T-cell (primary cell): ENCODE measurements around the gene HAT1. TPM values are rescaled to one million over a fixed set of nuclear protein-coding genes. Genes with fewer than 3 reads are reported as not detected.

Source experiments
- ATAC-seq, 4 experiments: fragments of 200-7000 bp in 3 of 4; fragments of 150-1000 bp in 1 of 4; cut with Tn5 transposase; replicated peaks in 1 of 4; 1 replicate in 3 of 4; 2 replicates in 1 of 4; pipeline ENCODE4 v1.10.0; 2021; ENCODE audit warnings: moderate library complexity in 3 of 4, mild to moderate bottlenecking in 2 of 4, moderate number of reproducible peaks in 1 of 4
- CTCF ChIA-PET, 2 donors: fragments of 300-600 bp; sonication (Branson Sonifier 250); formaldehyde crosslinking; loops; one replicate each; lab custom pipeline; 2022; ENCODE audit warnings: antibody characterized with exemption in 2 of 2; lab: Charles Lee
- POLR2A ChIA-PET, 2 donors: fragments of 300-600 bp; sonication (Branson Sonifier 250); formaldehyde crosslinking; loops; one replicate each; lab custom pipeline; 2022; ENCODE audit warnings: antibody characterized with exemption in 2 of 2; lab: Charles Lee
- DNase-seq, 35 experiments: peaks; one replicate each; pipeline versions ENCODE4 v3.0.0 to v3.0.0-alpha.2; 2013 to 2023
- H3K27ac ChIP-seq: one replicate; pipeline ENCODE4 v1.5.1; 2013; ENCODE audit warnings: low read length
- H3K27me3 ChIP-seq, 2 experiments: replicated peaks in 1 of 2; 1 replicate in 1 of 2; 2 replicates in 1 of 2; pipeline versions ENCODE4 v1.6.1 to v1.7.0; 2013; ENCODE audit warnings: low read length in 1 of 2, mixed read lengths in 1 of 2; ENCODE audit not compliant: control insufficient read depth in 2 of 2, insufficient read depth in 2 of 2; ENCODE audit errors: extremely low read depth in 1 of 2
- H3K36me3 ChIP-seq, 2 donors: 1 replicate in 1 of 2; 2 replicates in 1 of 2; pipeline versions ENCODE4 v1.6.1 to v1.7.0; 2013; ENCODE audit warnings: low read length in 1 of 2; ENCODE audit not compliant: control insufficient read depth in 2 of 2, insufficient read depth in 1 of 2; ENCODE audit errors: extremely low read depth in 1 of 2
- H3K4me1 ChIP-seq, 2 experiments: 1 replicate in 1 of 2; 2 replicates in 1 of 2; pipeline versions ENCODE4 v1.6.1 to v1.7.0; 2013; ENCODE audit warnings: low read length in 2 of 2, mixed read lengths in 1 of 2; ENCODE audit not compliant: insufficient read depth in 2 of 2, control insufficient read depth in 1 of 2; ENCODE audit errors: extremely low read depth in 1 of 2
- H3K4me3 ChIP-seq, 2 donors: 1 replicate in 1 of 2; 2 replicates in 1 of 2; pipeline versions ENCODE4 v1.5.1 to v1.7.0; 2013; ENCODE audit warnings: mild to moderate bottlenecking in 2 of 2, low read length in 1 of 2, moderate library complexity in 1 of 2; ENCODE audit not compliant: control insufficient read depth in 1 of 2; ENCODE audit errors: extremely low read depth in 1 of 2
- H3K9me3 ChIP-seq: 2 replicates; pipeline ENCODE4 v1.7.0; 2013
- H3K27ac Mint-ChIP-seq, 2 donors: one replicate each; pipeline ENCODE4 v1.8.0; 2020 to 2021; ENCODE audit warnings: mild to moderate bottlenecking in 2 of 2, mixed read lengths in 2 of 2
- H3K27me3 Mint-ChIP-seq, 2 donors: one replicate each; pipeline ENCODE4 v1.8.0; 2021 to 2022; ENCODE audit warnings: mixed read lengths in 2 of 2
- H3K36me3 Mint-ChIP-seq: one replicate; pipeline ENCODE4 v1.8.0; 2021; ENCODE audit warnings: mixed read lengths
- H3K4me1 Mint-ChIP-seq, 3 donors: one replicate each; pipeline ENCODE4 v1.8.0; 2020 to 2022; ENCODE audit warnings: mixed read lengths in 3 of 3, mild to moderate bottlenecking in 1 of 3
- H3K4me3 Mint-ChIP-seq, 3 donors: one replicate each; pipeline ENCODE4 v1.8.0; 2020 to 2022; ENCODE audit warnings: mild to moderate bottlenecking in 3 of 3, mixed read lengths in 3 of 3, moderate library complexity in 3 of 3
- H3K9me3 Mint-ChIP-seq, 3 donors: one replicate each; pipeline ENCODE4 v1.8.0; 2020 to 2022; ENCODE audit warnings: mixed read lengths in 3 of 3
- WGBS: methylation state at CpG from one replicate; pipeline ENCODE4 v1.1.5; 2013; ENCODE audit warnings: missing lambda C conversion rate; ENCODE audit not compliant: insufficient coverage; 5-methylcytosine and 5-hydroxymethylcytosine counted together
- total RNA-seq, 35 experiments: library from RNA in 6 of 35; stranded (reverse) in 6 of 35; fragments of 120-200 nt in 1 of 35; gene quantifications; one replicate each; pipeline versions ENCODE4 v1.2.1 to v1.2.4 and lab custom pipeline; 2013 to 2026

The HAT1 gene
- total RNA-seq, 5 donors from 2014 or later (not counting 1 experiment from before 2014, with no cell fraction given): 18.0 to 24.8 (median 22.9) TPM

DNA sequence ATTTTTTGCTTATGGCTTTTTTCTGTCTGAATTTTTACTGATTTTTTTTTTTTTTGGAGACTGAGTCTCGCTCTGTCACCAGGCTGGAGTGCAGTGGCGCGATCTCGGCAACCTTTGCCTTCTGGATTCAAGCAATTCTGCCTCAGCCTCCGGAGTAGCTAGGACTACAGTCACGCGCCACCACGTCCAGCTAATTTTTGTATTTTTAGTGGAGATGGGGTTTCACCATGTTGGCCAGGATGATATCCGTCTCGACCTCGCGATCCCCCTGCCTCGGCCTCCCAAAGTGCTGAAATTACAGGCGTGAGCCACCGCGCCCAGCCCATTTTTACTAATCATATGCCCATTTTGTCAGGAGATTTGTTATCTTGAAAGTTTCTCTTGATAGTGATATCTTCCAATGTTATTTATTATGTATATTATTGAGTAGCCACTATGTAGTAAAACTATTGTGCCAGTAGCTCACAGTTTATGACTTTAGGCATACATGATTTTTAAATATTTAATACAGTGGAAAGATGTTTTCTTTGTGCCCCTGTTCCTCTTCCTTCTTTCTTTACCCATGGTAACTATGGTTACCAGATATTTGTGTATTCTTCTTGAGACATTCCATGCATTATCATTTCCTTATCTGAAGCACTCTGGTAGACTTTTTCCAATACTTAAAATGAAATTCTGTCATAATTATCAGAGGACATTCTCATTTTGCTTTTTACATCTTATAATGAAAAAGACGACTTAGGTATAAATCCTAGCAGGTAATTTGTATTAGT, 2.1 kb downstream of the HAT1 start:
- Histone ChIP-seq H3K27ac (no peak overlapping the region), H3K4me1 (peaks cover 22 to 30% of the 10 kb centered on the region in 2 experiments), H3K4me3 (no peak overlapping the region), H3K27me3 (no peaks in the 10 kb centered on the region), H3K9me3 (no peaks in the 10 kb centered on the region), H3K36me3 (peaks cover 8 to 9% of the 10 kb centered on the region in 2 donors)
- H3K9me3 Mint-ChIP-seq: no peaks in the 10 kb centered on the region
- no peak for DNase-seq
- no peak overlapping the region for H3K27ac Mint-ChIP-seq
- ChIA-PET CTCF (interaction anchor here in 1 of 2 donors (0.5 kb wide), 1 partner anchor 169 kb away, joined by 6 read pairs; no protein-coding TSS in a partner anchor), POLR2A (interaction anchor here in 1 of 2 donors (0.6 kb wide), 1 partner anchor 37 kb away, joined by 3 read pairs; no protein-coding TSS in a partner anchor)
- H3K36me3 Mint-ChIP-seq: peaks cover 13% of the 10 kb centered on the region
- 87% methylated on average over 8 of the region's 17 CpGs for WGBS
- peak overlapping the region; percentile 62 to 99 (median 99) for H3K4me3 Mint-ChIP-seq
- no peaks in the 10 kb centered on the region for H3K27me3 Mint-ChIP-seq
- H3K4me1 Mint-ChIP-seq: peaks cover 54 to 64% (median 59%) of the 10 kb centered on the region in 3 donors
- ATAC-seq: no peak

DNA sequence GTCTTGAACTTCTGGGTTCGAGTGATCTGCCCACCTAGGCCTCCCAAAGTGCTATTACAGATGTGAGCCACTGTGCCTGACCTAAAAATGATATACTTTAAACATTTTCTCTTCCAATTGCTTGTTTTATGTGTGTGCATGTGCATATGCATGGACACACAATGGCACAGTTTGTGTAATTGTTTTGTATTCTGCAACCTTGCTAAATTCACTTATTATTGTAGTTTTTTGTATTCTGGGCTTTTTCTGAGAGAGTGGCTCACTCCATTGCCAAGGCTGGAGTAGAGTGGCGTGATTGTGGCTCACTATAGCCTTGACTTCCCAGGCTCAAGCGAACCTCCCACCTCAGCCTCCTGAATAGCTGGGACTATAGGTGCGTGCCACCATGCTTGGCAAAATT, 8.1 kb downstream of the HAT1 start:
- no peaks in the 10 kb centered on the region for H3K9me3 ChIP-seq
- peaks cover 9 to 12% of the 10 kb centered on the region in 2 donors for H3K36me3 ChIP-seq
- H3K4me3 ChIP-seq: no peak overlapping the region
- Mint-ChIP-seq H3K4me3 (no peak overlapping the region), H3K27ac (no peak overlapping the region), H3K36me3 (peaks cover 44% of the 10 kb centered on the region), H3K27me3 (no peaks in the 10 kb centered on the region), H3K9me3 (no peaks in the 10 kb centered on the region), H3K4me1 (peaks cover 53 to 69% (median 65%) of the 10 kb centered on the region in 3 donors)
- peaks cover 0 to 13% of the 10 kb centered on the region in 2 experiments for H3K4me1 ChIP-seq
- no peaks in the 10 kb centered on the region for H3K27me3 ChIP-seq
- ATAC-seq (no peak), DNase-seq (no peak)
- POLR2A ChIA-PET: no interaction called here
- CTCF ChIA-PET: no interaction called here
- H3K27ac ChIP-seq: no peak overlapping the region
- 100% methylated on average over 1 of the region's 4 CpGs for WGBS

- Histone ChIP-seq H3K9me3 (no peaks in the 10 kb centered on the region), H3K27me3 (no peaks in the 10 kb centered on the region), H3K36me3 (peaks cover 0 to 2% of the 10 kb centered on the region in 2 donors), H3K4me1 (no peaks in the 10 kb centered on the region), H3K27ac (no peak overlapping the region), H3K4me3 (no peak overlapping the region)
- CTCF ChIA-PET: interaction anchor here in 1 of 2 donors (0.5 kb wide), 1 partner anchor 48 kb away, joined by 3 read pairs; no protein-coding TSS in a partner anchor
- 96% methylated on average over 4 of the region's 9 CpGs for WGBS
- Mint-ChIP-seq H3K9me3 (no peaks in the 10 kb centered on the region), H3K36me3 (peaks cover 27% of the 10 kb centered on the region), H3K4me1 (peaks cover 33 to 46% (median 34%) of the 10 kb centered on the region in 3 donors), H3K4me3 (no peak overlapping the region), H3K27ac (no peak overlapping the region), H3K27me3 (no peaks in the 10 kb centered on the region)
- POLR2A ChIA-PET: no interaction called here
- ATAC-seq (no peak), DNase-seq (no peak)
Observed at GRCh38 chr2:171939058-171939742, 16.9 kb downstream of the HAT1 start.

GRCh38 chr2:171939743-171940071, 17.4 kb downstream of the HAT1 start:
- Mint-ChIP-seq H3K9me3 (no peaks in the 10 kb centered on the region), H3K27ac (no peak overlapping the region), H3K4me1 (peaks cover 30 to 49% (median 34%) of the 10 kb centered on the region in 3 donors), H3K36me3 (peaks cover 24% of the 10 kb centered on the region), H3K27me3 (no peaks in the 10 kb centered on the region), H3K4me3 (no peak overlapping the region)
- CTCF ChIA-PET: interaction anchor here in 1 of 2 donors (0.5 kb wide), 1 partner anchor 48 kb away, joined by 3 read pairs; no protein-coding TSS in a partner anchor
- Histone ChIP-seq H3K4me1 (no peaks in the 10 kb centered on the region), H3K27ac (no peak overlapping the region), H3K9me3 (no peaks in the 10 kb centered on the region), H3K4me3 (no peak overlapping the region), H3K36me3 (peaks cover 0 to 2% of the 10 kb centered on the region in 2 donors), H3K27me3 (no peaks in the 10 kb centered on the region)
- DNase-seq (no peak), ATAC-seq (no peak)
- WGBS: 94% methylated on average over 2 of the region's 4 CpGs
- POLR2A ChIA-PET: interaction anchor here in 1 of 2 donors (0.6 kb wide), 1 partner anchor 57 kb away, joined by 3 read pairs; no protein-coding TSS in a partner anchor

DNA sequence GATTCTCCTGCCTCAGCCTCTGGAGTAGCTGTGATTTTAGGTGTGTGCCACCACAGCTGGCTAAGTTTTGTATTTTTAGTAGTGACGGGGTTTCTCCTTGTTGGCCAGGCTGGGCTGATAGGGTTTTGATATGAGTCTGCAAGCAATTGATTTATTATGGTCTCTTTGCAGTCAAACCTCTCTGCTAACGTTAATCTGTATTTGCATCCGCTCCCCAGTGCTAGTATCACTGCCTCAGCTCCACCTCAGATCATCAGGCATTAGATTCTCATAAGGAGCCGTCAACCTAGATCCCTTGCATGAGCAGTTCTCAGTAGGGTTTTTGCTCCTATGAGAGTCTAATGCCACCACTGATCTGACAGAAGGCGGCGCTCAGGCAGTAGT, 19.0 kb downstream of the HAT1 start:
- H3K27me3 ChIP-seq: no peaks in the 10 kb centered on the region
- Mint-ChIP-seq H3K27me3 (no peaks in the 10 kb centered on the region), H3K4me3 (no peak overlapping the region), H3K36me3 (peaks cover 18% of the 10 kb centered on the region), H3K27ac (no peak overlapping the region), H3K9me3 (no peaks in the 10 kb centered on the region), H3K4me1 (peaks cover 20 to 43% (median 27%) of the 10 kb centered on the region in 3 donors)
- DNase-seq (no peak), ATAC-seq (no peak)
- CTCF ChIA-PET: interaction anchor here in 1 of 2 donors (0.7 kb wide), 1 partner anchor 165 kb away, joined by 3 read pairs; no protein-coding TSS in a partner anchor
- no peaks in the 10 kb centered on the region for H3K4me1 ChIP-seq
- H3K9me3 ChIP-seq: no peaks in the 10 kb centered on the region
- H3K27ac ChIP-seq: no peak overlapping the region
- POLR2A ChIA-PET: no interaction called here
- peaks cover 0 to 2% of the 10 kb centered on the region in 2 donors for H3K36me3 ChIP-seq
- no peak overlapping the region for H3K4me3 ChIP-seq
- WGBS: 100% methylated on average over 1 of the region's 6 CpGs

- DNase-seq (no peak), ATAC-seq (no peak)
- no peaks in the 10 kb centered on the region for H3K4me1 ChIP-seq
- no peaks in the 10 kb centered on the region for H3K27me3 ChIP-seq
- peaks cover 2 to 7% of the 10 kb centered on the region in 2 donors for H3K36me3 ChIP-seq
- Mint-ChIP-seq H3K4me3 (no peak overlapping the region), H3K36me3 (peaks cover 22% of the 10 kb centered on the region), H3K9me3 (no peaks in the 10 kb centered on the region), H3K4me1 (peaks cover 11 to 33% (median 18%) of the 10 kb centered on the region in 3 donors), H3K27me3 (no peaks in the 10 kb centered on the region), H3K27ac (no peak overlapping the region)
- ChIA-PET POLR2A (interaction anchor here in 1 of 2 donors (0.6 kb wide), 2 partner anchors 17 to 95 kb away, joined by 5 to 6 read pairs; no protein-coding TSS in a partner anchor), CTCF (interaction anchor here in 1 of 2 donors (0.7 kb wide), 1 partner anchor 13 kb away, joined by 4 read pairs; no protein-coding TSS in a partner anchor)
- no CpG with 5 or more reads among the region's 4 CpGs for WGBS
- H3K9me3 ChIP-seq: no peaks in the 10 kb centered on the region
- H3K4me3 ChIP-seq: no peak overlapping the region
- H3K27ac ChIP-seq: no peak overlapping the region
Observed at GRCh38 chr2:171943869-171944268, 21.6 kb downstream of the HAT1 start.
